NCI-H526 treated with DMSO at 0.1 percent for 48 hours (cell line): ENCODE results near the gene LRP10.
"Not testable (repeated sequence)": the region's sequence is repeated elsewhere in the genome, so short reads cannot be mapped to it uniquely, and the experiment has no call there.

Experiments
- DNase-seq: peaks from one replicate; lab custom pipeline; 2025; lab: John Stamatoyannopoulos, UW

The LRP10 gene

GRCh38 chr14:22887260-22887989 is 15.9 kb downstream of the LRP10 start:
- peak; percentile 56 for DNase-seq

- no peak for DNase-seq
Measured at GRCh38 chr14:22887990-22888378, 16.4 kb downstream of the LRP10 start.

DNA sequence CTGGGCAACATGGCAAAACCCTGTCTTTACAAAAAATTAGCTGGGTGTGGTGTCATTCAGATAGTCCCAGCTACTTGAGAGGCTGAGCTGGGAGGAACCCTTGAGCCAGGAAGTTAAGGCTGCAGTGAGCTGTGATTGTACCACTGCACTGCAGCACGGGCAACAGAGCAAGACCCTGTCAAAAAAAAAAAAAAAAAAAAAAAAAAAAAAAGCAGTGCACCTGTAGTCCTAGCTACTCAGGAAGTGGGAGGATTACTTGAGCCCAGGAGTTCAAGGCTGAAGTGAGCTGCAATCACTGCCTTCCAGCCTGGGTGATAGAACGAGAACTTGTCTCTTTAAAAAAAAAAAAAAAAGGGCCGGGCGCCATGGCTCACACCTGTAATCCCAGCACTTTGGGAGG is 17.1 kb downstream of the LRP10 start:
- no peak for DNase-seq

DNA sequence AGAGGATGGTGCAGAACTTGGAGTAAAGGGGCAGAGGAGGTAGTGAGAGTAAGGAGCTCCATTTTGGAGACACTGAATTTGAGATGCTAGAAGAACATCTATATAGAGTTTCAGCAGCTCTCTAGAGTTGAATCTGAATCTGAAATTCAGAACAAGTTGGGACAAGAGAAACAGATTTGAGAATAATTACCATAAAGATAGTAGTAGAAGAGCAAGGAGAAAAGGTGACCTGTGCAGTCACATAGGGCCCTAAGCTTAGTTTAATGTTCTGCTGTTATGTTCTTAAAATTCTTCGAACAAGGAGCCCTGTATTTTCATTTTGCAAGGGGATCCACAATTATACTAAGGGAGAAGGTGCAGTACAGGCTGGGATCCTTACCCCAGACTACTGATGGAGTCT is 18.9 kb downstream of the LRP10 start:
- DNase-seq: no peak

DNA sequence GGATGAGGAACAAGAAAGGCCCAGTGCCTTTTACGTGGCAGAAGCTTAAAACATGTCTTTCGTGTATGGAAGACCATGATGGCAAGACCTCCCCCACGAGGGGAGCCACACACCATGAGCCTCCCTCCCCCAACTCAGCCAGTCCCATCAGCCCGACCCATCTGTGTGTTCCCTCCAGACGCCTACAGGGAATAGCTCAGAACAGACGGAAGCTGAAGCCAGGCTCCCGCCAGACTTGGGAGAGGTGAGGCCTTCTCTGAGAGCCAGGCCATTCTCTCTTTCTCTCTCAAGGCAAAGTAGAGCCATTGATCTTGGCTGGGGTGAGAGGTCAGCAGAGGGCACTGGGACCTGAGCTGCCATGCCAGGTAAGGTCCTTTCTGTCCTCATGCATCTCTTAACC is 20.9 kb downstream of the LRP10 start:
- no peak for DNase-seq

- DNase-seq: no peak
Measured at GRCh38 chr14:22893706-22894105, 22.2 kb downstream of the LRP10 start.

DNA sequence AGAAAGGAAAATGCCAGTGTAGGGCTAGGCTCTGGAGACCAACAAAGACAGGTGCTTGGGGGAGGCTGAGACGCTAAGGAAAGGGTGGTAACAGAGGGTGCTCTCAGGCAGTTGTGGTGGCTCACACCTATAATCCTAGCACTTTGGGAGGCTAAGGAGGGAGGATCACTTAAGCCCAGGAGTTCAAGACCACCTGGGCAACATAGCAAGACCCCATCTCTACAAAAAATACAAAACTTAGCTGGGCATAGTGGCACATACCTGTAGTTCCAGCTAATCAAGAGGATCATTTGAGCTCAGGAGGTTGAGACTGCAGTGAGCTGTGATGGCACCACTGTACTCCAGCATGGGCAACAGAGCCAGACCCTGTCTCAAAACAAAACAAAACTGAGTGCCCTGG is 23.9 kb downstream of the LRP10 start:
- DNase-seq: no peak

DNA sequence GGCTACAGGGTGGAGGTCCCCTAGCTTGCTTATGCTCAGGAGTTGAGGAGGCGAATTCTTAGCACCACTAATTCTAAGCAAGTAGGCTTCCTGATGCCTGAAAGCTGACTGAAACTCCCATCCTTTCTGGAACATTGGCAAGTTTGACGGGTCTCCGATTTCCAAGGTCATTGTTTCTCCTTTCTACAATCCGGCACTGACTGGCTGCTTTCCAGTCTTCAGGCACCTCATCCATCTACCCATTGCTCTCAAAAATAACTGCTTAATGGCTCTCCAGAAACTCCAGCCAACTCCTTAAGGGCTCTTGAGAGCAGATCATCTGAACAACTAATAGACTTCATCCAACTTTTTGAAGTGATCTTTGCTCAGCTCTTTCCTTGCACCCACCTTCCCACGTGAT is 24.8 kb downstream of the LRP10 start:
- DNase-seq: no peak

- DNase-seq: no peak
Measured at GRCh38 chr14:22896760-22897159, 25.2 kb downstream of the LRP10 start.

DNA sequence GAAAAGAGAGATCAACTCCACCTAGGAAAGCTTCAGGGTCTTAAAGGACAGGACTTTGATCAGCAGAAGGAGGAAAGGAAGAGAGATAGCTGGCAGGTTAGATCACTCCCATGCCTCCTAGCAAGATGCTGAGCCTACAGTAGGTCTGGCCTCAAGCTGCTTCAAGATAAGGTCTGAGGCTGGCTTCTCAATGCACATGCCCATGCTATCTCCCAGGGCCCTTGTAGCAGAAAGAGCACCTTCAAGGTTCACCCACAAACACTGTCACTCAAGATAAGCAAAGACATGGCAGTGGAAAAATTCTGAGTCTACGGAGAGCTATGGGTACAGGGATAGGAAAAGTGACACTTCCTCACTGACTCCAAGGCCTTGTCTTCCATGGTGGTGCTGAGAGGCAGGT is 25.8 kb downstream of the LRP10 start:
- DNase-seq: no peak

DNA sequence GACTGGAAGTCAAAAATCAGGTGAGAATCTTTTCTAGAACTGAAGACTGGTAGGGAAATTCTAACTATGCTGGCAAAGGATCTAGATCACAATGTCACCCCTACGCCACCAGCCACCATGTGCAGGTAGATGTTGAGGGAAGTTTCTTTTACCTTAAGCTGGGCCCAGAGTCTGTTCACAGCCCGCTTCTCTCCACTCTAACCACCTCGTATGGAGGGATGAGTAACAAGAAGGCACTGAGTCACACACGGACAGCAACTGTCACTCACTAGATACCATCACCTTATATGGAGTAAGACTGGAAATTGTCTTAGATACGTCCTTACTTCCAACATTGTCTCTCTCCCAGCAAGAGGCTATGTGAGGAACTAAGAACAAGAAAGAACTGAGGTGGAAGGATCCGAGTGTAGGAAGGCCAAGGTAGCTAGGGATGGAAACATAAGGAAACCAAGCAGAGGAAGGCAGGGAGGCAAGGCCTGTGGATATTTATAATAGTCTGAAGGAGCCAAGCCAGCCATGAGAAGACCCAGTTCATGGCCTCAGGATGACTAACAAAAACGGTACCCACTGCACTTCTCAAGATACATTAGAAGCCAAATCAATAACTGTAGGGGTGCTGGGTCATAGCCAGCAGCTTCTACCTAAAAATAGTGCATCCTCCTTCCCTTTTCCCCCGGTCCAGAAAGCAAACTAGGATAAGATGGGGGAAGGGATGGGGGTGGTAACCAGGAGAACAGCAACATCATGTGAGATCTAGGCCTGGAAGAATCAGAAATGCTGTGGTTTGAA is 27.0 kb downstream of the LRP10 start:
- DNase-seq: no peak

DNA sequence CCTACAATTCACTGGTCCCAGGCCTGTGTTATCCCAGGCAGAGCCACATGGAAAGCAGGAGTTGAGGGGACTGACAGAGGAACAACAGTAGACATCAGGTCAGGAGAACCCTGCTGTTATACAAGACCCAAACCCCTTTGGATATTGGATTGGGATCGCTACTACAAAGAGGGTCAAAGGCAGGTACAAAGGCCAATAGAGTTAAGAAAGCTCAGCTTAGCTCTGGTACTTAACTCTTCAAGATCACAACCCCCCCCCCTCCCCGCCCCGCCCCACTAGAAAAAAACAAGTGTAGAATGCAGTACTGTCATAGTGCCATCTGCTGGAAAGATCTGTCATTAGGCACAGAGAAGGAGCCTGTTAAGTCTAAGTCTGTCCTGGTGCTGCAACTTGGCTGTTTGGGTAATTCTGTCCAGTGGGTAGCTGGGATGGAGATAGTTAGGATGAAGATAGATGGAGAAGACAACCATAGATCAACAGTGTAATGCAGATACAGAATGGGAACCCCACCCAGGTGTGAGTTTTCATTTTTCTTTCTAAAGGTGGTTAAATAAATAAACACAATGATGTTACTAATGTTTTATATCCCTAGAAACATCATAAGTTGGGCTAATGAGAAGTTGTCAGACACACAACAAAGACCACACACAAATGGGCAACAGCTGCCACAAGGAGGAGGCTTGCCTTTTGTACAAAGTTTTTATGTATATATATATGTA is 28.7 kb downstream of the LRP10 start:
- no peak for DNase-seq

DNA sequence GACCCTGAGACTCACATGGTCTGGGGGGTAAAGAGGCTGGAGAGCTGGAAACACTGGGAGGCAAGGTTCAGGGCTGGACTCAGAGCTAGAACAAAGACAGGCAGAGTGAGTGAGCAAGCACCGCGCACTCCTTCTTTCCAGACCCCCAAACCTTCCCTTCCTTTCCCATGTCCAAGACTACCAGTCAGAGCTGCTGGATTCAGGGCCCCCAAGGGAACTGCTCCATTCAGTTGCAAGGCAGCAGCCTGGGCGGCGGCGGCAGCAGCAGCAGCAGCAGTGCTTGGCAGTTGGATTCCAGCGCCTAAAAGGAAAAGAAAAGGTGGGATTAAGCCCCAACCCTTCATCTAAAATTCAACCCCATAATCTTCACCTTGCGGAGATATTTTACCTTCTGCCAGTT is 30.3 kb downstream of the LRP10 start:
- no peak for DNase-seq

DNA sequence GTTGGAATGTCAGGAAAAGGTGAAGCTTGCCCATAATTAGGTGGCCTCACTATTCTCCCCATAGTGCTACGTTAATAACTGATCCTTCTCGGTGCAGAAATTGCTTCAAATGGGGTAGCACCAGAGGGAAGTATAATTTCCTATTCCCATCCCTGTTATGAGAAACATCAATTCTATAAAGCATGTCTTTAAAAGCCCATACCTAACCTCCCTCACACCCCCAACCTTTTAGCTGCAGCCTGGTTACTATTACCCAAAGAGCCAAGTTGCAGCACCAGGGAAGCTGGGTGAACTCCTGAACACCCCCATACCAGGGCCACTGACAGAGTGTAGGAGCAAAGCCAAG is 32.2 kb downstream of the LRP10 start:
- DNase-seq: no peak

- no peak for DNase-seq
Measured at GRCh38 chr14:22905627-22906026, 34.1 kb downstream of the LRP10 start.

GRCh38 chr14:22906073-22906472 is 34.5 kb downstream of the LRP10 start:
- no peak for DNase-seq

- no peak for DNase-seq
Measured at GRCh38 chr14:22907429-22907828, 35.9 kb downstream of the LRP10 start.

DNA sequence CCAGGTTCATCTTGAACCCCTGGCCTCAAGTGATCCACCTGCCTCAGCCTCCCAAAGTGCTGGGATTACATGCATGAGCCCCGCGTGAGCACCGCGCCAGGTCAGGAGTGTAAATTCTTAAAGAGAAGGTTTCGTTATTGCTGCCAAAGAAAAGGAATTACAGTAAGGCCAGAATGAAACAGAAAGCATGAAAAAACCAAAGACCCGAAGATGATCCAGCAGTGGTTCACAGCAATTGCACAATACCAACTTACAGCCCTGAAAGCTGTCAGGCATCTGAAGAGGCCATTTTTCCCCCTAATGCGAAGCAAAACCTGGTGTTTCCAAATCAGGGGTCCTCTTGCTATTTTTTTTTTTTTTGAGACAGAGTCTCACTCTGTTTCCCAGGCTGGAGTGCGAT is 37.1 kb downstream of the LRP10 start:
- DNase-seq: no peak

GRCh38 chr14:22910916-22911315 is 39.4 kb downstream of the LRP10 start:
- DNase-seq: no peak

DNA sequence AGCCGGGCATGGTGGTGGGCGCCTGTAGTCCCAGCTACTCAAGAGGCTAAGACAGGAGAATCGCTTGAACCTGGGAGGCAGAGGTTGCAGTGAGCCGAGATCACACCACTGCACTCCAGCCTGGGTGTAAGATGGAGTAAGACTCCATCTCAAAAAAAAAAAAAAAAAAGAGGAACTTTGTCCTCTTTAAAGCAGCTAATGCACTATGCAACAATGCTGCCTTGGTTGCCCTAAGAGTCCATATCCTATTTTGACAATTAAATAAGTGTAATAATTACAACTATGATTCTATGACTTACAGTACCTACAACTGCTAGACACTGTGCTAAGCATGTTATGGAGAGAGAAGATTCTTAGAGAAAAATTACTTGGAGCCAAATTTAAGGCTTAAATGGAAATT is 43.3 kb downstream of the LRP10 start:
- not testable (repeated sequence) for DNase-seq

- no peak for DNase-seq
Measured at GRCh38 chr14:22915886-22916521, 44.5 kb downstream of the LRP10 start.

GRCh38 chr14:22918804-22919600 is 47.5 kb downstream of the LRP10 start, which contains the start of gene RBM23:
Gene RBM23, minus strand, starts transcription at chr14:22919149.
- peak; percentile 99 for DNase-seq
